CD4-positive, alpha-beta T cell treated with Interleukin-6 for 4 hours (primary cell): ENCODE results near the gene TRIM10.
"Not testable (repeated sequence)": the region's sequence is repeated elsewhere in the genome, so short reads cannot be mapped to it uniquely, and the experiment has no call there.

Source experiments
- DNase-seq: peaks from one replicate; pipeline ENCODE4 v3.0.0-alpha.2; 2020; ENCODE audit warnings: mixed read lengths

TRIM10 gene

DNA sequence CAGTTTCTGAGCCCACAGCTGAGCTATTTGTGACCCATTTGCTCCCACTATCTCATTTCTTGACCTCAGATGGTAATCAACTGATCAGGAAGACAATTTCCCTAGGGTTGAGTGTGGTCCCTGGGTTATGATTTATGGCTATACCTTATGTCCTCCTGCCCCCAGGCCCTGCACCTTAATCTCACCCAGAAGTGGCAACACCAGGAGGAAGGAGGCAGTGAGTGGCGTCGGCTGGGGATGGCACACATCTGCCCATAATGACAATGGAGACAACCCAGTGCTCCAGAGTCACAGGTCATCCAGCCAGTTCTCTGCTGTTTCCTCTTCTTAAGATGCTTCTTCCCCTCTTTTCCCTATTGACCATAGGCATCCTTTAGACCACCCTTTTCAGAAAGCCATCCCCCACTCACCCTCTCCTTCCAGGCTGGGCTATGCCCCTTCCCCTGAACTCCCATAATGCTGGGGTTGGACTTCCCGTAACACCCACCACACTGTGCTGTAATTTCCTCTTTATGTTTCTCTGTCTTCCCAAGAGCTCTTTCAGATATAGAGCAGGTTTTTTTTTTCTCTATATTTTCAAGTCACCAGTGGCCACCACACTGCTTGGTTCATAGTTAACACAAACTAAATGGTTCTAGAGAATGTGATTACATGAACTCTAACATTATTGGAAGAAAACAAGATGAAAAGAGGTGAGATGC, 8.0 kb downstream of the TRIM10 start:
- DNase-seq = no peak

GRCh38 chr6:30152016-30152673, 8.9 kb downstream of the TRIM10 start:
- no peak for DNase-seq

- no peak for DNase-seq
Measured at GRCh38 chr6:30151580-30151979, 9.4 kb downstream of the TRIM10 start.

DNA sequence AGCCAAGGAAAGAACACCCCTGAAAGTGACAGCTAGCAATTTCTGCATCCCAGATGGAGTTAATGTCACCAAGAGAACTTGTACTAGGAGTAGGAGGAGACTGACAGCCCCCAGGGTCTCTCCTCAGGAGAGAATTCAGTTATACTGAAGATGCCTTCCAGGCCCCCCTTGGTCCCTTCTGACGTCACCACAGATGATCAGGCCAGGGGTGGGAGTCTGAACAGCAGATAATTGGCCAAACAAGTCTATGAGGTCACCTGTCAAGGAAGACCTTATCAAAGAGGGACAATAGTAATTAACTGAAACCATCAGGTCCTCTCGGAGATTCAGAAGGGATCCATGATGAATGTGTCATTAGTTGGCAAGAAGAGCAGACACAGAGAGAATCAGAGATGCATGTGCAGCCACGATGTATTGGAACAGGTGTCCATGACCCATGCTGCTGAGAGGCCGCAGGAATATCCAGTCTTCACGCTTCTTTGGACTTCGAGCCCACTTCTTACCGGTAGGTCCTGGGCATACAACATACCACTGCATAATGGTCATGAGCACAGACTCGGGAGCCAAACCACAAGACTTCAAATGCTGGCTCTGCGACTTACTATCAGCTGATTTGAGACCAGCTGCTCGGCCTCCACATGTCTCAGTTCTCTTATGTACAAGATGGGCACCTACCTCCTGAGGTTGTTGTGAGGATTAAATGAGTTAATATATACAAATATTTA, 10.2 kb downstream of the TRIM10 start:
- no peak for DNase-seq

DNA sequence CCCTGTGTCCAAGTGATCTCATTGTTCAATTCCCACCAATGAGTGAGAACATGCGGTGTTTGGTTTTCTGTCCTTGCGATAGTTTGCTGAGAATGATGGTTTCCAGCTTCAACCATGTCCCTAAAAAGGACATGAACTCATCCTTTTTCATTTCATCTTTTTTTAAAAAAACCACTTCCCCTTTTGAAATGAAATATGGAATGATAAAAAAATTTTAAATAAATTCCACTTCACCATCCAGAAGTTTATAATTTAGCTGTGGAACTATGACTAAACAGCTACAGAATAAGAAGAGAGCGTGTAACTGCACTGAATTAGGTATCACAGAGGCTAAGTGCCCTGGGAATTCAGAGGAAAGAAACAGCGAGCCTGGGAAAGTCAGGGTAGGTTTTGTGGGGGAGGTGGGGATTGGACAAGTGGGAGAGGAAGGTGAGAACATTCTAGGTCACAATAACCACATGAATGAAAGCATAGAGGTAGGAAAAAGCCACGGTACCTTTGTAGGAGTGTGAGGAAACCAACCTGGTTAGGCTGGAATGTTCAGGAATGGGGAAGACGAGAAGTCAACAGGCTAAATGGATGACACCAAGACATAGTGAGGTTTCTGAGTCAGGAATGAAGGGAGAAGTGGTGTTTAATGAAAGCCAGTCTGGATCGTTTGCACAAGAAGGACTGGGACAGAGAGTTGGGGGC, 11.0 kb downstream of the TRIM10 start:
- DNase-seq = no peak

DNA sequence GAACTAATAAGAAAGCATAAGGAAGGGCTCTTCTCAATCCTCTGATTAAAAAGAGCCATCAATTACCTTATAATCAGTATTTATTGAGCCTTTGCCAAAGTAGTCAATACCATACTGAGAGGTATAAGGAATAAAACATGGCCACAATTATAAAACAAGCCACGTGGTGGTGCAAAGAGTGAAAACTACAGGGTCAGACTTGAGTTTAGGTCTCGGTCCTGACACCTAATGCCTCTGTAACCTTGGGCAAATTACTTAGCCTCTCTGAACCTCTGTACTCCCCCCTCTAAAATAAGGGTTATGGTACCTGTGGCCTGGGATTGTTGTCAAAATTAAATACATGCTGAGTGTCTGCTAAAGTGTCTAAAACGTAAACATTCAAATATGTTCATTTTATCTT, 11.8 kb downstream of the TRIM10 start:
- no peak for DNase-seq

DNA sequence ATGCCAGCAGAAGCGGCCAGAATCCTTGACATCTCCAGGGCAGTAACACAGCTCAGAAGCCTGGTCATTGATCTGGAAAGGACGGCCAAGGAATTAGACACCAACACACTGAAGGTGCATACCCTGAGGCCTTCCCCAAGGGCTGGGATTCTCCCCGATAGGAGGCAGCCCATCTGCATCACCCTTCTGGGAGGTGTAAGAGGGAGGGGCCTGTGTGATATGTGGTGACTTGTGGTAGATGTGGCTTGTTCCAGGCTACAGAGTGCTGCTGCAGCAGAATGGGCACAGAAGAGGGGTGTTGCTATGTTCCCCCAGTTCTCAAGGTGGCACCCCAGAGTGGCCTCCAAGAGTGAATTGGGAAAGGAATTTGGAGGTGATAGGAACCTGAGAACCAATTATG, 13.9 kb downstream of the TRIM10 start:
- no peak for DNase-seq

DNA sequence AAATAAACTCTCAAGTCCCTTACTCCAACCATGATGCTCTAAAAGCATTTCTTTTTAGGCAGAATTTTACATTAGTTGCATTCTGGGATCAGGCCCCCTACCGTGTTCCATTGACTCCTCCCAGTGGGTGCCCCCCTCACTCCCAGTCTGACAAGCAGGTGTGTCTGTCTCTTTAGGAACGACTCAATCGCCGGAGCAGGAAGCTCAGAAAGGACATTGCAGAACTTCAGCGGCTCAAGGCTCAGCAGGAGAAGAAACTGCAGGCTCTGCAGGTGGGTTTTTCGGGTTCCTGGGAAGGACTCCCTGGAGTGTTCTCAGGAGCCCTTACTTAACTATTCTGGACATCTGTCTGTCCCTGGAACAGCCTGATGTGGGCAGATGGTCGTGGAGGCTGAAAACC, 15.2 kb downstream of the TRIM10 start:
- no peak for DNase-seq

DNA sequence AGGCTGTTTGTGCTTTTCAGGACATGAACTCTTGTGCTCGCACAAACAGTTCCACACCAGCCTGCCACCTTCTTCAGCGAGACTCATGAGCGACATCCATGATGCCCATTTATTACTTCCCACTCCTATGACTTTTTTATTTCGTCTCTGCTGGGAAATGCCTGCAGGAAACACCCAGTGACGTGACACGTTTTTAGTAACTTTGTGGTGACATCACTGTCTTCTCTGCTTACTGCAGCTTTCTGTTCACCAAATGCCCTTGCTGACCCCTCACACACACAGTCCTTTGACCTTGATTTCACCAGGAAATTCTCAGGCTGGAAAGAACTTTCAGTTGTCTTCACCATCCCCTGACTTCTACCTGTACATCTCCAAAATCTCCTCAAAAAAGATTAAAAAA, 16.2 kb downstream of the TRIM10 start:
- no peak for DNase-seq

- no peak for DNase-seq
Measured at GRCh38 chr6:30143780-30144179, 17.2 kb downstream of the TRIM10 start.

DNA sequence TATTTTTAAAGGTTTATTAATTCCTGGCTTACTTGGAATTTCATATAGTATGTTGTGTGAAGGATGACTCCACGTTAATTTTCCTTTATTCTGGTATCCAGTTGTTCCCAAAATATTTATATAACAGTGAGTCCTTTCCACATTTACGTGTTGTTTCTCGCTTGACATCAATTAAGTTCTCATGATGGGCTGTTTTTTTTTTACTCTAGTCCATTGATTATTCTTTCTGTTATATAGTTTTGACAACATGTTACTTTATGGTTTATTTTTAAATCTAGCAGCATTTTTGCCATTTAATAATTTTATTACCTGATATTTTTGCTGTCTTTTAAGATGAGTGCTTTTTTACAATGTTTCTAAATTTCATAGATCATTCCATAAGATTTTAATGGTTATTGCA, 18.3 kb downstream of the TRIM10 start:
- DNase-seq = no peak

GRCh38 chr6:30140240-30140639, 20.8 kb downstream of the TRIM10 start:
- not testable (repeated sequence) for DNase-seq

- no peak for DNase-seq
Measured at GRCh38 chr6:30136570-30137286, 24.3 kb downstream of the TRIM10 start.

DNA sequence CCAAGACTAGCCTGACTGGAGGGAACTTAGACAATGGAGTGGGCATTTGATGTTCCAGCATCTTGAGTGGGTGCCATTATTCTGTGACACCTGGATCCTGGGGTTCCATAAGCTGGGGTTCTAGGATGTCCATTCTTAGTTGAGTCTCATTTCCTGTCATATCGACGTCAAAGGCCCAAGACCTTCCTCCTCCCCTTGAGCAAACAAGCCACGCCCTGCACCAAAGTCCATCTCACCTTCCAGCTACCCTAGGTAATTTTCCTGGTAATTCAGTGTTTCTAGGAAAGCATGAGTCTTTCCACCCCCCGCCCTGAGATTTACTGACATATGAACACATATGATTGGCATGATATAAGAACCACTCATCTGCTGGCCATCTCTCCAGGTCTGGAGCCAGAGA, 25.3 kb downstream of the TRIM10 start, which contains the start of gene TRIM40:
Gene TRIM40, plus strand, starts transcription at position 384 of the 400 bp plus-strand sequence. CDS start 897 bp downstream, outside the sequence.
- no peak for DNase-seq

GRCh38 chr6:30135147-30135546, 25.9 kb downstream of the TRIM10 start:
- no peak for DNase-seq

GRCh38 chr6:30131947-30132497, 29.0 kb downstream of the TRIM10 start:
- DNase-seq = no peak

GRCh38 chr6:30130887-30131862, 29.8 kb downstream of the TRIM10 start:
- DNase-seq = peak; percentile 74

- DNase-seq = no peak
Measured at GRCh38 chr6:30130179-30130679, 30.8 kb downstream of the TRIM10 start.

- no peak for DNase-seq
Measured at GRCh38 chr6:30129265-30130178, 31.5 kb downstream of the TRIM10 start.
